Gastrocnemius medialis (tissue), 4 donors: Measurements from ENCODE around the gene B3GNT3.
"Not testable (repeated sequence)": the region's sequence is repeated elsewhere in the genome, so short reads cannot be mapped to it uniquely, and the experiment has no call there.

Experiments
- CTCF ChIP-seq, 5 experiments: fragments of 450-650 bp in 3 of 5; fragments of 200-600 bp in 2 of 5; sonication (generic) in 2 of 5; IDR thresholded peaks in 4 of 5; conservative IDR thresholded peaks in 1 of 5; 1 replicate in 4 of 5; 2 replicates in 1 of 5; pipeline ENCODE4 v1.5.1; 2016 to 2019; ENCODE audit warnings: antibody characterized with exemption in 5 of 5, mild to moderate bottlenecking in 3 of 5, moderate library complexity in 3 of 5
- POLR2A ChIP-seq, 2 donors: fragments of 450-650 bp; IDR thresholded peaks; one replicate each; pipeline ENCODE4 v1.6.1; 2017; ENCODE audit warnings: antibody characterized with exemption in 2 of 2, mild to moderate bottlenecking in 2 of 2, moderate library complexity in 2 of 2

- not testable (repeated sequence) for TF ChIP-seq CTCF (IDR thresholded peaks at IDR 0.05 in 4 of 5, conservative IDR thresholded peaks at IDR 0.05 in 1 of 5); POLR2A (IDR thresholded peaks at IDR 0.05)
Observed at GRCh38 chr19:17798599-17798998, 3.7 kb downstream of the B3GNT3 start.
